ENCODE measurements around the gene DLG2. TPM values are rescaled to one million over a fixed set of nuclear protein-coding genes. Genes with fewer than 3 reads are reported as not detected.

Gene DLG2
- total RNA-seq, 1 donor: 3.0 TPM

DNA sequence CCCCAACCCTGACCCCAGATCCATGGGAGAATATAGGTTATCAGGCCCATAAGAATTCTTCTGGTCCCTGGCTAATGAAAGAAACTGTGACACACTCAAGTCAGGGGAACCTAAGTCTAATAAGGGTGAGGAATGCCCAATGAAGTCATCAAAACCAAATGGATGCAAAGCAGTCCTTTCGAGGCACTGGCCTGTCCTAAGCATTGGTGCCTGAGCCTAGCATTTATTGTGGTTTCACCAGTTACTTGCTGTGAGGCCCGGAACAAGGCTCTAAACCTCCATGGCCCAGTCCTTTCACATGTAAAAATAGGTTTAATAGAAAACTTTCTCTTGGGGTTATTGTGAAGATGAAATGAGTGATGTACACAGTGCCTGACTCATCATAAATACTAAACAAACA, 712.6 kb downstream of the DLG2 start:
- H3K4me3 ChIP-seq (ENCODE audit: low read depth, low read length): no peak overlapping the region
- DNase-seq (ENCODE audit: low read depth): no peak
- TF ChIP-seq, protein P1, sequence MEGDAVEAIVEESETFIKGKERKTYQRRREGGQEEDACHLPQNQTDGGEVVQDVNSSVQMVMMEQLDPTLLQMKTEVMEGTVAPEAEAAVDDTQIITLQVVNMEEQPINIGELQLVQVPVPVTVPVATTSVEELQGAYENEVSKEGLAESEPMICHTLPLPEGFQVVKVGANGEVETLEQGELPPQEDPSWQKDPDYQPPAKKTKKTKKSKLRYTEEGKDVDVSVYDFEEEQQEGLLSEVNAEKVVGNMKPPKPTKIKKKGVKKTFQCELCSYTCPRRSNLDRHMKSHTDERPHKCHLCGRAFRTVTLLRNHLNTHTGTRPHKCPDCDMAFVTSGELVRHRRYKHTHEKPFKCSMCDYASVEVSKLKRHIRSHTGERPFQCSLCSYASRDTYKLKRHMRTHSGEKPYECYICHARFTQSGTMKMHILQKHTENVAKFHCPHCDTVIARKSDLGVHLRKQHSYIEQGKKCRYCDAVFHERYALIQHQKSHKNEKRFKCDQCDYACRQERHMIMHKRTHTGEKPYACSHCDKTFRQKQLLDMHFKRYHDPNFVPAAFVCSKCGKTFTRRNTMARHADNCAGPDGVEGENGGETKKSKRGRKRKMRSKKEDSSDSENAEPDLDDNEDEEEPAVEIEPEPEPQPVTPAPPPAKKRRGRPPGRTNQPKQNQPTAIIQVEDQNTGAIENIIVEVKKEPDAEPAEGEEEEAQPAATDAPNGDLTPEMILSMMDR (IDR thresholded peaks at IDR 0.05; ENCODE audit: insufficient read depth, low read length): no peak

DNA sequence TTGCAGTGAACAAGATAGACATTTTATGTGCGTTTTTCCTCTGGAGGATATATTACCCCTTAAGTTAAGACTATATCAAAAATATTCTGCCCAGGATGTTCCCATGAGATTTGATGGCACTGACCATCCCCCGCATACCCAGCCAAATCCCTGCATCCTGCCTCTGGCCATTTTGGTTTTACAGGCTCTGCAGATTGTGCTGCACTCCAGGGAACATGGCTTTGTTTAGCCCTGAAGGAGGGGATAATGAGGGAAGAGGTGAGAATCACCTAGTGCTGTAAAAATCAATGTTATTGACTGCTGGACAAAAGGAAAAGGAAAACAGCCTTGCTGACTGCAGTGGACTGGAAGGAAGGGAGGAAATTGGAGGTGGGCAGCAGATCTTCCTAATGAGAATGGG, 717.4 kb downstream of the DLG2 start:
- DNase-seq (ENCODE audit: low read depth): no peak
- TF ChIP-seq, protein P1 (IDR thresholded peaks at IDR 0.05; ENCODE audit: insufficient read depth, low read length): no peak
- H3K4me3 ChIP-seq (ENCODE audit: low read depth, low read length): no peak overlapping the region

DNA sequence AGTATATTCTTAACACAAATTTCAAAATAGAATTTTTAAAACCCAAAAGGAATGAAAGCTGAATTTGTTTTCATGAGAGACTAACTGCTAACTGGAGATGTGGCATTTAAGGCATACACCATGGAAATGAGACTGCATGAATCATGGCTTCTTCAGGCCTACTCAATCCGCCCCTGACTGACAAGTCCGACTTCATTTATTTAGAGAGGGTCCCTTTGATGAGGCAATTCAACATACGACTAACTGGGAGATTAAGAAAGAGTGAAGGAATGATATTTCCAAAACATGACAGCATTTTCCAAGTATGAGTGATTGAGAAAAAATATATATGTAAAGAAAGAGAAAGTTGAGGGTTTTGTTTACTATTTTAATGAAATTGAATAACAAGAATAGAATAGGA, 720.1 kb downstream of the DLG2 start:
- DNase-seq (ENCODE audit: low read depth): no peak
- no peak overlapping the region for H3K4me3 ChIP-seq (ENCODE audit: low read depth, low read length)
- TF ChIP-seq, protein P1 (IDR thresholded peaks at IDR 0.05; ENCODE audit: insufficient read depth, low read length): no peak

DNA sequence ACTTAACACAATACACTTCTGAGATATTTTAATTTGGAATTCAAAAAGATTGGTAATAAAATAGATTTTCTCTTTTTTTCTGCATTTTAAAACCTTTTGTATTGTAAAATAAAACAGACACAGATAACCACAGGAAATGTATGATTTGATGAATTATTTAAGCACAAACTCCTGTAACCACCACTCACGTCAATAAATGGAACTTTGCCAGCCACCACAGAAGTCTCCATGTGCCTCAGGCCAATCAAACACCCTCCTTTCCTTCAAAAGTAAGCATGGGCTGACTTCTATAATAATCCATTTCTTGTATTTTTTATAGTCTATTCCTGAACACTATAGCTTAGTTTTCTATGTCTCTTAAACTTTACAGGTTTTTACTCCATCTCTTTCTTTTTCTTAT, 721.7 kb downstream of the DLG2 start:
- no peak for DNase-seq (ENCODE audit: low read depth)
- no peak overlapping the region for H3K4me3 ChIP-seq (ENCODE audit: low read depth, low read length)
- TF ChIP-seq, protein P1 (IDR thresholded peaks at IDR 0.05; ENCODE audit: insufficient read depth, low read length): no peak

DNA sequence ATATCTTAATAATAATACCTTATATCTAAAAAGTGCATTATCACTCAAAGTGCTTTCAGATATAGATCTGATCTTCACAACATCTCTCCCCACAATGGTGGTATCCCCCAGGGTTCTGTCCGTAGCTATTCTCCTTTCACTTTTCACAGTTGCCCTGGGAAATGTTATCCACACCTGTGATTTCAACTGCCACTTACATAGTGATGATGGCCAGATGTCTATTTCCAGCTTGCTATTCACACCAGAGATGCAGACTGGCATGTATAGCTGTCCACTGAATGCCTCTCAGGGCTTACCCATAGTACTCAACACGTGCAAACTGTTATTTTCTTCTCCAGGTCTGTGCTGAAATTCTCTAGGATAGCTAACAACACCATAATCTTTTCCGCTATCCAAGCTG, 724.7 kb downstream of the DLG2 start:
- no peak overlapping the region for H3K4me3 ChIP-seq (ENCODE audit: low read depth, low read length)
- no peak for DNase-seq (ENCODE audit: low read depth)
- TF ChIP-seq, protein P1 (IDR thresholded peaks at IDR 0.05; ENCODE audit: insufficient read depth, low read length): no peak

DNA sequence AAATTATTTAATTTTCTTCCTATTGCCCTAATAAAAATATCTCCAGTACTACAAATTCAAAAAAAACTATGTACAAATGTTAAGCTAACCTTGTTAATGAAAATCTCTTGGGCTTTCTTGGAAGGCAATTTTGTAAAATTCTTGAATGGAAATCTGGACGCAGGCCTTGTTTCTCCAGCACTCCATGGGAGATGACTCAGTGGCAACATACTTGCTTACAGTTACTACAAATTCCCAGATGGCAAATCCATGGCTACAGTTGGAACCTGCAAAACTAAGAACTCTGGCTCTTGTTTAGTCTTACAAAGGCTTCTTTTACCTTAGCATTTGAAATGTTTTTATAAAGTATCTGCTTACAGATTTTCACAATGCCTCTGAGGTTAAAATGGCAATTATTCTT, 725.2 kb downstream of the DLG2 start:
- DNase-seq (ENCODE audit: low read depth): peak; percentile 73
- H3K4me3 ChIP-seq (ENCODE audit: low read depth, low read length): no peak overlapping the region
- TF ChIP-seq, protein P1 (IDR thresholded peaks at IDR 0.05; ENCODE audit: insufficient read depth, low read length): no peak

DNA sequence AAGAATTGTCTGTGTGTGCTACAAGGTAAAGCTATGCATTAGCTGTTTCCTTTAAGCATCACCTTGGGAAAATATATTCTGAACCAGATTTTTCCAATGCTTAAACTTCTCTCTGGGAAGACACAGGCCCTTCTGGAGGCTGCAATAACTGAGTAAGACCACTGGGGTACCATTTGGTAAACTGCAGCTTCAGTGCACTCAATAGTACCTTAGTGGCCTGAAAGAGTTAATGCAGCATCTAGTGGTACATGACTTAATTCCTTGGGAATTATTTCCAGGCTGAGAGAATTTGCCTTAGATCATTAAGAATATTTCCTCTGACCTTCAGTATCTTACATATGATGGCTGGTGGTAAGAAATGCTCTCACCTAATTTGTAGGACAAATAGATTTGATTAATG, 727.4 kb downstream of the DLG2 start:
- H3K4me3 ChIP-seq (ENCODE audit: low read depth, low read length): no peak overlapping the region
- no peak for DNase-seq (ENCODE audit: low read depth)
- TF ChIP-seq, protein P1 (IDR thresholded peaks at IDR 0.05; ENCODE audit: insufficient read depth, low read length): peak; percentile 18
